ENCODE results near the gene ENDOU.

- no peak for TF ChIP-seq CTCF (IDR thresholded peaks at IDR 0.05; ENCODE audit: insufficient read depth, low read depth, low read length)
- TF ChIP-seq EZH2 (IDR thresholded peaks at IDR 0.05; ENCODE audit: insufficient read depth, low read length): no peak
Observed at GRCh38 chr12:47757364-47757839, 32.1 kb upstream of the ENDOU start.

Measured in astrocyte (in vitro differentiated cells and primary cell).